ENCODE results near the gene RNF215. TPM values are rescaled to one million over a fixed set of nuclear protein-coding genes. Genes with fewer than 3 reads are reported as not detected.

Gene RNF215
- total RNA-seq, 1 donor from 2014 or later = 24.5 TPM

- H3K9me3 ChIP-seq (ENCODE audit: insufficient read depth, low read depth, low read length) = no peaks in the 10 kb centered on the region
- Mint-ChIP-seq H3K4me3 (ENCODE audit: unreplicated experiment) (peak overlapping the region; percentile 87), H3K27me3 (ENCODE audit: low read depth, unreplicated experiment) (no peaks in the 10 kb centered on the region), H3K9me3 (ENCODE audit: unreplicated experiment) (no peaks in the 10 kb centered on the region), H3K4me1 (ENCODE audit: low read depth, unreplicated experiment) (peaks cover 28% of the 10 kb centered on the region), H3K36me3 (ENCODE audit: low read depth, unreplicated experiment) (peaks cover 5% of the 10 kb centered on the region), H3K27ac (ENCODE audit: unreplicated experiment) (peak overlapping the region; percentile 71)
- no peaks in the 10 kb centered on the region for H4K20me1 ChIP-seq (ENCODE audit: insufficient read depth, low read length)
- no peak for DNase-seq (ENCODE audit: low read depth)
- peak overlapping the region; percentile 90 for H3K4me2 ChIP-seq (ENCODE audit: low read length)
- peaks cover 59% of the 10 kb centered on the region for H3K4me1 ChIP-seq (ENCODE audit: insufficient read depth, low read length)
- H3K36me3 ChIP-seq (ENCODE audit: insufficient read depth, low read length) = peaks cover 3% of the 10 kb centered on the region
- H3K27me3 ChIP-seq (ENCODE audit: insufficient read depth, low read length) = no peaks in the 10 kb centered on the region
- peak overlapping the region; percentile 58 for H3K27ac ChIP-seq (ENCODE audit: low read depth, low read length)
- TF ChIP-seq EZH2 (IDR thresholded peaks at IDR 0.05; ENCODE audit: insufficient read depth, low read length) (no peak), CTCF (IDR thresholded peaks at IDR 0.05; ENCODE audit: insufficient read depth, low read depth, low read length) (no peak)
- no peak for FAIRE-seq
- H3K79me2 ChIP-seq (ENCODE audit: insufficient read depth, low read length) = no peaks in the 10 kb centered on the region
- peak overlapping the region; percentile 62 for H3K4me3 ChIP-seq (ENCODE audit: insufficient read depth, low read depth, low read length)
- peak overlapping the region; percentile 77 for H3K9ac ChIP-seq (ENCODE audit: low read length)
- peak overlapping the region; percentile 61 for H2AFZ ChIP-seq (ENCODE audit: low read depth, low read length)
Observed at GRCh38 chr22:30425327-30425615, 38.1 kb upstream of the RNF215 start.

GRCh38 chr22:30424534-30425326 is 37.5 kb upstream of the RNF215 start:
- H3K27ac Mint-ChIP-seq (ENCODE audit: unreplicated experiment) = peak overlapping the region; percentile 100
- H3K9me3 ChIP-seq (ENCODE audit: insufficient read depth, low read depth, low read length) = no peaks in the 10 kb centered on the region
- peak overlapping the region; percentile 62 for H3K4me3 ChIP-seq (ENCODE audit: insufficient read depth, low read depth, low read length)
- peaks cover 63% of the 10 kb centered on the region for H3K4me1 ChIP-seq (ENCODE audit: insufficient read depth, low read length)
- H3K4me2 ChIP-seq (ENCODE audit: low read length) = peak overlapping the region; percentile 90
- no peaks in the 10 kb centered on the region for H3K9me3 Mint-ChIP-seq (ENCODE audit: unreplicated experiment)
- no peaks in the 10 kb centered on the region for H3K27me3 Mint-ChIP-seq (ENCODE audit: low read depth, unreplicated experiment)
- H3K27ac ChIP-seq (ENCODE audit: low read depth, low read length) = peak overlapping the region; percentile 98
- DNase-seq (ENCODE audit: low read depth) = no peak
- H3K36me3 Mint-ChIP-seq (ENCODE audit: low read depth, unreplicated experiment) = peaks cover 5% of the 10 kb centered on the region
- no peaks in the 10 kb centered on the region for H3K27me3 ChIP-seq (ENCODE audit: insufficient read depth, low read length)
- peak overlapping the region; percentile 93 for H3K9ac ChIP-seq (ENCODE audit: low read length)
- peaks cover 32% of the 10 kb centered on the region for H3K4me1 Mint-ChIP-seq (ENCODE audit: low read depth, unreplicated experiment)
- H3K4me3 Mint-ChIP-seq (ENCODE audit: unreplicated experiment) = peak overlapping the region; percentile 87
- H2AFZ ChIP-seq (ENCODE audit: low read depth, low read length) = peak overlapping the region; percentile 44
- no peaks in the 10 kb centered on the region for H3K79me2 ChIP-seq (ENCODE audit: insufficient read depth, low read length)
- no peaks in the 10 kb centered on the region for H4K20me1 ChIP-seq (ENCODE audit: insufficient read depth, low read length)
- peaks cover 3% of the 10 kb centered on the region for H3K36me3 ChIP-seq (ENCODE audit: insufficient read depth, low read length)
- no peak for FAIRE-seq
- TF ChIP-seq CTCF (IDR thresholded peaks at IDR 0.05; ENCODE audit: insufficient read depth, low read depth, low read length) (no peak), EZH2 (IDR thresholded peaks at IDR 0.05; ENCODE audit: insufficient read depth, low read length) (no peak)

- no peaks in the 10 kb centered on the region for H3K79me2 ChIP-seq (ENCODE audit: insufficient read depth, low read length)
- H3K36me3 ChIP-seq (ENCODE audit: insufficient read depth, low read length) = peaks cover 3% of the 10 kb centered on the region
- no peaks in the 10 kb centered on the region for H3K9me3 Mint-ChIP-seq (ENCODE audit: unreplicated experiment)
- peaks cover 32% of the 10 kb centered on the region for H3K4me1 Mint-ChIP-seq (ENCODE audit: low read depth, unreplicated experiment)
- H2AFZ ChIP-seq (ENCODE audit: low read depth, low read length) = peak overlapping the region; percentile 58
- peaks cover 7% of the 10 kb centered on the region for H3K36me3 Mint-ChIP-seq (ENCODE audit: low read depth, unreplicated experiment)
- H4K20me1 ChIP-seq (ENCODE audit: insufficient read depth, low read length) = no peaks in the 10 kb centered on the region
- TF ChIP-seq EZH2 (IDR thresholded peaks at IDR 0.05; ENCODE audit: insufficient read depth, low read length) (no peak), CTCF (IDR thresholded peaks at IDR 0.05; ENCODE audit: insufficient read depth, low read depth, low read length) (no peak)
- peak overlapping the region; percentile 90 for H3K4me2 ChIP-seq (ENCODE audit: low read length)
- H3K4me1 ChIP-seq (ENCODE audit: insufficient read depth, low read length) = peaks cover 63% of the 10 kb centered on the region
- H3K27me3 ChIP-seq (ENCODE audit: insufficient read depth, low read length) = no peaks in the 10 kb centered on the region
- no peaks in the 10 kb centered on the region for H3K9me3 ChIP-seq (ENCODE audit: insufficient read depth, low read depth, low read length)
- H3K9ac ChIP-seq (ENCODE audit: low read length) = peak overlapping the region; percentile 93
- H3K27ac ChIP-seq (ENCODE audit: low read depth, low read length) = peak overlapping the region; percentile 98
- H3K4me3 ChIP-seq (ENCODE audit: insufficient read depth, low read depth, low read length) = peak overlapping the region; percentile 56
- FAIRE-seq (peak; percentile 65), DNase-seq (ENCODE audit: low read depth) (peak; percentile 99)
- H3K27me3 Mint-ChIP-seq (ENCODE audit: low read depth, unreplicated experiment) = no peaks in the 10 kb centered on the region
- H3K4me3 Mint-ChIP-seq (ENCODE audit: unreplicated experiment) = peak overlapping the region; percentile 87
- H3K27ac Mint-ChIP-seq (ENCODE audit: unreplicated experiment) = peak overlapping the region; percentile 100
Observed at GRCh38 chr22:30423959-30424533, 36.8 kb upstream of the RNF215 start.
